HG03571 (cell line): ENCODE measurements around the gene SPACA6.

Experiments used
- ATAC-seq: cut with Tn5 transposase; IDR thresholded peaks from one replicate; pipeline ENCODE4 v1.9.1; 2021; ENCODE audit not compliant: unreplicated experiment

Gene SPACA6

GRCh38 chr19:51703575-51704515 is 10.7 kb downstream of the SPACA6 start:
- peak; percentile 85 for ATAC-seq

- no peak for ATAC-seq
Observed at GRCh38 chr19:51704626-51705025, 11.5 kb downstream of the SPACA6 start.

- no peak for ATAC-seq
Observed at GRCh38 chr19:51706296-51706695, 13.2 kb downstream of the SPACA6 start.

GRCh38 chr19:51706885-51707284 is 13.8 kb downstream of the SPACA6 start:
- no peak for ATAC-seq

- ATAC-seq = no peak
Observed at GRCh38 chr19:51708811-51709210, 15.7 kb downstream of the SPACA6 start.

- ATAC-seq = no peak
Observed at GRCh38 chr19:51709575-51709974, 16.4 kb downstream of the SPACA6 start.

- no peak for ATAC-seq
Observed at GRCh38 chr19:51710163-51710562, 17.0 kb downstream of the SPACA6 start.

GRCh38 chr19:51711702-51712101 is 18.6 kb downstream of the SPACA6 start:
- ATAC-seq = no peak

GRCh38 chr19:51712461-51713081 is 19.4 kb downstream of the SPACA6 start:
- ATAC-seq = no peak

GRCh38 chr19:51713319-51714285 is 20.5 kb downstream of the SPACA6 start:
- ATAC-seq = no peak

GRCh38 chr19:51714848-51715247 is 21.7 kb downstream of the SPACA6 start:
- ATAC-seq = no peak

- ATAC-seq = no peak
Observed at GRCh38 chr19:51715850-51716249, 22.7 kb downstream of the SPACA6 start.

- no peak for ATAC-seq
Observed at GRCh38 chr19:51716925-51717324, 23.8 kb downstream of the SPACA6 start.

- no peak for ATAC-seq
Observed at GRCh38 chr19:51719251-51719988, 26.3 kb downstream of the SPACA6 start.

GRCh38 chr19:51721905-51722304 is 28.8 kb downstream of the SPACA6 start:
- no peak for ATAC-seq

GRCh38 chr19:51722492-51722891 is 29.4 kb downstream of the SPACA6 start:
- no peak for ATAC-seq

GRCh38 chr19:51724543-51724942 is 31.4 kb downstream of the SPACA6 start:
- ATAC-seq = no peak

- ATAC-seq = no peak
Observed at GRCh38 chr19:51726049-51726448, 32.9 kb downstream of the SPACA6 start.

- ATAC-seq = no peak
Observed at GRCh38 chr19:51727349-51727880, 34.3 kb downstream of the SPACA6 start.

GRCh38 chr19:51729781-51730180 is 36.7 kb downstream of the SPACA6 start:
- no peak for ATAC-seq
